ENCODE measurements around the gene SIK3. TPM values are rescaled to one million over a fixed set of nuclear protein-coding genes. Genes with fewer than 3 reads are reported as not detected.
"Not testable (repeated sequence)": the region's sequence is repeated elsewhere in the genome, so short reads cannot be mapped to it uniquely, and the experiment has no call there.

SIK3 gene
- total RNA-seq, 1 experiment from 2014 or later, result 34.4 TPM

DNA sequence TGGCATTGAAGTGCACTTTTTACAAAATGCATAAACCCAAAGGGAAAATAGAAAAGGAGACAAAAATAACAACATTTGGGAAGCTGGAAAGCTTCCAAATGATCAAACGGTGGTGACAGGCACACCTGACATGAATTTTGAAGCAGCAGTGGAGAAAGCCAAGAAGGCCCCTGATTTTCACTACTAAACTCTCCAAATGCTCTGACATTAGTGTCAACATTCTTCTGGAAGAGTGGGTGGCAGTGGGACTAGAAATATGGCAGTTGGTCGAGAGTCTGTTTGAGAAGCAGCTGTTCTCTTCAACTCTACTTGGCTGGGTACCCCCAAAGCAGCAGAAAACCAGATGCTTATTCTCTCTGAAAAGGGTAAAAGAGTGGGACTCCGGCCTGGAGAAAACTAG is 294.2 kb downstream of the SIK3 start:
- Mint-ChIP-seq H3K9me3 (no peaks in the 10 kb centered on the region), H3K4me1 (no peaks in the 10 kb centered on the region), H3K36me3 (no peaks in the 10 kb centered on the region), H3K27ac (no peak overlapping the region), H3K27me3 (ENCODE audit: low read depth) (no peaks in the 10 kb centered on the region; the same call in 1 of the 2 replicates), H3K4me3 (no peak overlapping the region)
- ATAC-seq, result no peak
- ChIA-PET CTCF (interaction anchor here (0.6 to 2.2 kb wide), 2 partner anchors 13 to 244 kb away, joined by 8 to 9 read pairs; partner anchors contain the start of gene APOA5), POLR2A (no interaction called here)
- no peak for DNase-seq (ENCODE audit: low spot score)
- no peak for TF ChIP-seq SMAD3 (CRISPR knock-in tag; IDR thresholded peaks at IDR 0.05; ENCODE audit: borderline replicate concordance)
- TF ChIP-seq NR3C1 (CRISPR knock-in tag; conservative IDR thresholded peaks at IDR 0.05; ENCODE audit: low read depth), result no peak
- no peak for TF ChIP-seq SP1 (CRISPR knock-in tag; conservative IDR thresholded peaks at IDR 0.05)
- TF ChIP-seq GTF2I (CRISPR knock-in tag; conservative IDR thresholded peaks at IDR 0.05), result no peak
- TF ChIP-seq ZNF232 (CRISPR knock-in tag; IDR thresholded peaks at IDR 0.05), result no peak
- no peak for TF ChIP-seq ZMAT4 (CRISPR knock-in tag; IDR thresholded peaks at IDR 0.05)
- no peak for TF ChIP-seq ZNF138 (CRISPR knock-in tag; conservative IDR thresholded peaks at IDR 0.05)
- TF ChIP-seq ZNF121 (CRISPR knock-in tag; IDR thresholded peaks at IDR 0.05), result no peak
- TF ChIP-seq CTCF (IDR thresholded peaks at IDR 0.05), result no peak
- TF ChIP-seq MLX (CRISPR knock-in tag; IDR thresholded peaks at IDR 0.05), result no peak
- TF ChIP-seq TCF7 (CRISPR knock-in tag; IDR thresholded peaks at IDR 0.05; ENCODE audit: low read depth), result no peak
- TF ChIP-seq, protein P1, sequence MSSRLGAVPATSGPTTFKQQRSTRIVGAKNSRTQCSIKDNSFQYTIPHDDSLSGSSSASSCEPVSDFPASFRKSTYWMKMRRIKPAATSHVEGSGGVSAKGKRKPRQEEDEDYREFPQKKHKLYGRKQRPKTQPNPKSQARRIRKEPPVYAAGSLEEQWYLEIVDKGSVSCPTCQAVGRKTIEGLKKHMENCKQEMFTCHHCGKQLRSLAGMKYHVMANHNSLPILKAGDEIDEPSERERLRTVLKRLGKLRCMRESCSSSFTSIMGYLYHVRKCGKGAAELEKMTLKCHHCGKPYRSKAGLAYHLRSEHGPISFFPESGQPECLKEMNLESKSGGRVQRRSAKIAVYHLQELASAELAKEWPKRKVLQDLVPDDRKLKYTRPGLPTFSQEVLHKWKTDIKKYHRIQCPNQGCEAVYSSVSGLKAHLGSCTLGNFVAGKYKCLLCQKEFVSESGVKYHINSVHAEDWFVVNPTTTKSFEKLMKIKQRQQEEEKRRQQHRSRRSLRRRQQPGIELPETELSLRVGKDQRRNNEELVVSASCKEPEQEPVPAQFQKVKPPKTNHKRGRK (CRISPR knock-in tag; IDR thresholded peaks at IDR 0.05; ENCODE audit: borderline replicate concordance), result no peak
- no peak for TF ChIP-seq FOXP1 (CRISPR knock-in tag; IDR thresholded peaks at IDR 0.05; ENCODE audit: borderline replicate concordance)
- no peak for TF ChIP-seq USF2 (CRISPR knock-in tag; IDR thresholded peaks at IDR 0.05)

- CTCF ChIA-PET; H3K36me3 Mint-ChIP-seq; POLR2A ChIA-PET; H3K27ac Mint-ChIP-seq; H3K9me3 Mint-ChIP-seq; H3K4me1 Mint-ChIP-seq; DNase-seq (ENCODE audit: low spot score); H3K27me3 Mint-ChIP-seq (ENCODE audit: low read depth); H3K4me3 Mint-ChIP-seq; ATAC-seq: not testable (repeated sequence)
Measured at GRCh38 chr11:116801662-116802061, 296.6 kb downstream of the SIK3 start.

DNA sequence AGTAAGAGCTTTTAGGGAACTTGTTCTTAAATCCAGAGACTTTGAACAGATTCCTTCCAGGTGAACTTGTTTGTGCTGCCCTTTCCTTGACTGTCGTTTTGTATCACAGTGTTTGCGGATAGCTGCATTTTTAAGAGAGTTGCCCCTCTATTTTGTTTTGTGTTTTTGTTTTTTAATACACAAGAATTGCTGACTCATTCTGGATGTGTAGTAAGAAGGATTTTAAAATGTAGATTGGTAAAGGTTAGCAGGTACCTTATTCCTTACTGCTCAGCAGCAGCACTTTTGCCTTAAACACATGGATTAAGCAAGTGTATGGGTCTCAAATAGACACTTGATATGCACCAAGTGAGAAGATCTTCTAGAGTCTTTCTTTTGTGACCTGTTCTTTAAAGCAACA is 297.6 kb downstream of the SIK3 start:
- Mint-ChIP-seq H3K27ac (no peak overlapping the region), H3K36me3 (no peaks in the 10 kb centered on the region), H3K9me3 (no peaks in the 10 kb centered on the region), H3K4me1 (no peaks in the 10 kb centered on the region), H3K4me3 (no peak overlapping the region), H3K27me3 (ENCODE audit: low read depth) (no peaks in the 10 kb centered on the region; the same call in 1 of the 2 replicates)
- no peak for ATAC-seq
- TF ChIP-seq, protein P2, sequence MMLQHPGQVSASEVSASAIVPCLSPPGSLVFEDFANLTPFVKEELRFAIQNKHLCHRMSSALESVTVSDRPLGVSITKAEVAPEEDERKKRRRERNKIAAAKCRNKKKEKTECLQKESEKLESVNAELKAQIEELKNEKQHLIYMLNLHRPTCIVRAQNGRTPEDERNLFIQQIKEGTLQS (CRISPR knock-in tag; conservative IDR thresholded peaks at IDR 0.05), result no peak
- TF ChIP-seq ATF1 (CRISPR knock-in tag; IDR thresholded peaks at IDR 0.05), result no peak
- no peak for TF ChIP-seq GTF2I (CRISPR knock-in tag; conservative IDR thresholded peaks at IDR 0.05)
- TF ChIP-seq, protein P3, sequence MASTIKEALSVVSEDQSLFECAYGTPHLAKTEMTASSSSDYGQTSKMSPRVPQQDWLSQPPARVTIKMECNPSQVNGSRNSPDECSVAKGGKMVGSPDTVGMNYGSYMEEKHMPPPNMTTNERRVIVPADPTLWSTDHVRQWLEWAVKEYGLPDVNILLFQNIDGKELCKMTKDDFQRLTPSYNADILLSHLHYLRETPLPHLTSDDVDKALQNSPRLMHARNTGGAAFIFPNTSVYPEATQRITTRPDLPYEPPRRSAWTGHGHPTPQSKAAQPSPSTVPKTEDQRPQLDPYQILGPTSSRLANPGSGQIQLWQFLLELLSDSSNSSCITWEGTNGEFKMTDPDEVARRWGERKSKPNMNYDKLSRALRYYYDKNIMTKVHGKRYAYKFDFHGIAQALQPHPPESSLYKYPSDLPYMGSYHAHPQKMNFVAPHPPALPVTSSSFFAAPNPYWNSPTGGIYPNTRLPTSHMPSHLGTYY (CRISPR knock-in tag; IDR thresholded peaks at IDR 0.05), result no peak
- TF ChIP-seq, protein P4, sequence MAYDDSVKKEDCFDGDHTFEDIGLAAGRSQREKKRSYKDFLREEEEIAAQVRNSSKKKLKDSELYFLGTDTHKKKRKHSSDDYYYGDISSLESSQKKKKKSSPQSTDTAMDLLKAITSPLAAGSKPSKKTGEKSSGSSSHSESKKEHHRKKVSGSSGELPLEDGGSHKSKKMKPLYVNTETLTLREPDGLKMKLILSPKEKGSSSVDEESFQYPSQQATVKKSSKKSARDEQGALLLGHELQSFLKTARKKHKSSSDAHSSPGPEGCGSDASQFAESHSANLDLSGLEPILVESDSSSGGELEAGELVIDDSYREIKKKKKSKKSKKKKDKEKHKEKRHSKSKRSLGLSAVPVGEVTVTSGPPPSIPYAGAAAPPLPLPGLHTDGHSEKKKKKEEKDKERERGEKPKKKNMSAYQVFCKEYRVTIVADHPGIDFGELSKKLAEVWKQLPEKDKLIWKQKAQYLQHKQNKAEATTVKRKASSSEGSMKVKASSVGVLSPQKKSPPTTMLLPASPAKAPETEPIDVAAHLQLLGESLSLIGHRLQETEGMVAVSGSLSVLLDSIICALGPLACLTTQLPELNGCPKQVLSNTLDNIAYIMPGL (CRISPR knock-in tag; IDR thresholded peaks at IDR 0.05), result no peak
- TF ChIP-seq ETV6 (CRISPR knock-in tag; IDR thresholded peaks at IDR 0.05), result no peak
- TF ChIP-seq MXD4 (CRISPR knock-in tag; IDR thresholded peaks at IDR 0.05; ENCODE audit: borderline replicate concordance), result no peak
- no peak for TF ChIP-seq CREB1 (CRISPR knock-in tag; IDR thresholded peaks at IDR 0.05)
- no peak for TF ChIP-seq SOX15 (CRISPR knock-in tag; IDR thresholded peaks at IDR 0.05)
- no peak for DNase-seq (ENCODE audit: low spot score)
- POLR2A ChIA-PET, result no interaction called here
- CTCF ChIA-PET, result interaction anchor here (1.0 to 1.8 kb wide), 2 partner anchors 10 to 159 kb away, joined by 6 to 14 read pairs; partner anchors contain the start of gene APOA5

All from WTC11 (cell line).